Upper lobe of left lung (tissue), 4 donors: ENCODE measurements around the gene LUZP1.

Experiments
- POLR2A ChIP-seq, 4 donors: fragments of 450-650 bp; IDR thresholded peaks; one replicate each; pipeline ENCODE4 v1.5.1; 2016 to 2017; ENCODE audit warnings: antibody characterized with exemption in 4 of 4, mild to moderate bottlenecking in 2 of 4
- TF ChIP-seq, protein P1 (sequence below), 6 experiments: fragments of 450-650 bp in 4 of 6; fragments of 200-600 bp in 2 of 6; sonication (generic) in 2 of 6; IDR thresholded peaks; one replicate each; pipeline ENCODE4 v1.5.1; 2016 to 2019; ENCODE audit warnings: antibody characterized with exemption in 6 of 6

DNA sequence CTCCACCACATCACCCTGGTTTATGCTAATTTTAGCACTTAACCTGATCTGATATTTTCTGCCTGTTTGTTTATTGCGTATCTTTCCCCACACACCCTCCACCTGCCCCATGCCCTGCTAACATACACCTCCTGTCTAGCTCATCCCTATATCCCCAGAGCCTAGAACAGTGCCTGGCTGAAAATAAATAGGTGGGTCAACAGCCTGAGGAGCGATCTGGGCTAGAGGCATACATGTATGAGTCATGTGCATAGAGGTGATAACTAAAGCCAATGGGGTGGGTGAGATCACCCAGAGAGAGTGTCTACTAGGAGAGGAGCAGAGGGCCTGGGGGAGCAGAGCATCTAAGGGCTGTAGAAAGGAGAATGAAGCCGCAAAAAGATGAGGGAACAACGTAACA, 46.0 kb upstream of the LUZP1 start:
- TF ChIP-seq, protein P1, sequence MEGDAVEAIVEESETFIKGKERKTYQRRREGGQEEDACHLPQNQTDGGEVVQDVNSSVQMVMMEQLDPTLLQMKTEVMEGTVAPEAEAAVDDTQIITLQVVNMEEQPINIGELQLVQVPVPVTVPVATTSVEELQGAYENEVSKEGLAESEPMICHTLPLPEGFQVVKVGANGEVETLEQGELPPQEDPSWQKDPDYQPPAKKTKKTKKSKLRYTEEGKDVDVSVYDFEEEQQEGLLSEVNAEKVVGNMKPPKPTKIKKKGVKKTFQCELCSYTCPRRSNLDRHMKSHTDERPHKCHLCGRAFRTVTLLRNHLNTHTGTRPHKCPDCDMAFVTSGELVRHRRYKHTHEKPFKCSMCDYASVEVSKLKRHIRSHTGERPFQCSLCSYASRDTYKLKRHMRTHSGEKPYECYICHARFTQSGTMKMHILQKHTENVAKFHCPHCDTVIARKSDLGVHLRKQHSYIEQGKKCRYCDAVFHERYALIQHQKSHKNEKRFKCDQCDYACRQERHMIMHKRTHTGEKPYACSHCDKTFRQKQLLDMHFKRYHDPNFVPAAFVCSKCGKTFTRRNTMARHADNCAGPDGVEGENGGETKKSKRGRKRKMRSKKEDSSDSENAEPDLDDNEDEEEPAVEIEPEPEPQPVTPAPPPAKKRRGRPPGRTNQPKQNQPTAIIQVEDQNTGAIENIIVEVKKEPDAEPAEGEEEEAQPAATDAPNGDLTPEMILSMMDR (IDR thresholded peaks at IDR 0.05): no peak
- no peak for TF ChIP-seq POLR2A (IDR thresholded peaks at IDR 0.05)
